Measurements from ENCODE around the gene CPZ.

DNA sequence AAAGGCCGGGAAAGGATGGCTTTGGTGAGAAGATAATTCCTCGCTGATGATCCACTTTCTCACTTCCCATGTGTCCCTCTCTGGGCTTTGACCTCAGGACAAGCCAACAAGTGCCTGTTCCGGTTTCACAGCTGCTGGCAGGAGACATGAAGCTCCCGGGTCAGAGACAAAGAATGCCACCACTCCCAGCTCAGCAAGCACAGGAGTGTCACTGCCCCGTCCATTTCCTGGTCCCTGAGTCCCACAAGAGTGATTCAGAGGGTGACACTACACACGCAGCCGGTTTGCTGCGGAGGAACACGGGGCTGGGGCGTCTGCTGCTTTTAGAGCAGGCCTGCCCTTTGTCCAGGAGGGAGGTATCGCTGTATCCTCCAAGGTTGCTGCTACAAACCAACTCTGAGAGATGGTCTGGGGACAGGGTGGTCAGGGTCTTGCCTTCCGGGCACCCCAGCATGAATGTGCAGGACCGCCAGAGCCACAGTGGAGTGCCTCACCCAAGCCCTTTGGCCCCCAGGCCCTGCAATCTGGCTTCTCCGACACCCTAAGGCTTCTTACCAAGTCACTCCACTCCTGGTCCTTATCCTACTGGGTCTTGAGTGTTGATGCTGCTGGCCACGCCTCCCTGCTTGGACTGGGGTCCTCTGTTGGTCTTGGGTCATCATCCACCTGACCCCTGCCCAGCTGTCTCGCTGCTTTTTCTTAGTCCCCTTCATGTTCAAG lies 49.5 kb downstream of the CPZ start:
- TF ChIP-seq, protein P1, sequence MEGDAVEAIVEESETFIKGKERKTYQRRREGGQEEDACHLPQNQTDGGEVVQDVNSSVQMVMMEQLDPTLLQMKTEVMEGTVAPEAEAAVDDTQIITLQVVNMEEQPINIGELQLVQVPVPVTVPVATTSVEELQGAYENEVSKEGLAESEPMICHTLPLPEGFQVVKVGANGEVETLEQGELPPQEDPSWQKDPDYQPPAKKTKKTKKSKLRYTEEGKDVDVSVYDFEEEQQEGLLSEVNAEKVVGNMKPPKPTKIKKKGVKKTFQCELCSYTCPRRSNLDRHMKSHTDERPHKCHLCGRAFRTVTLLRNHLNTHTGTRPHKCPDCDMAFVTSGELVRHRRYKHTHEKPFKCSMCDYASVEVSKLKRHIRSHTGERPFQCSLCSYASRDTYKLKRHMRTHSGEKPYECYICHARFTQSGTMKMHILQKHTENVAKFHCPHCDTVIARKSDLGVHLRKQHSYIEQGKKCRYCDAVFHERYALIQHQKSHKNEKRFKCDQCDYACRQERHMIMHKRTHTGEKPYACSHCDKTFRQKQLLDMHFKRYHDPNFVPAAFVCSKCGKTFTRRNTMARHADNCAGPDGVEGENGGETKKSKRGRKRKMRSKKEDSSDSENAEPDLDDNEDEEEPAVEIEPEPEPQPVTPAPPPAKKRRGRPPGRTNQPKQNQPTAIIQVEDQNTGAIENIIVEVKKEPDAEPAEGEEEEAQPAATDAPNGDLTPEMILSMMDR (IDR thresholded peaks at IDR 0.05), result no peak
- no peak for TF ChIP-seq POLR2A (IDR thresholded peaks at IDR 0.05)
